Measurements from ENCODE around the gene THAP11.

- TF ChIP-seq CTCF (IDR thresholded peaks at IDR 0.05) = no peak
- TF ChIP-seq POLR2A (IDR thresholded peaks at IDR 0.05) = no peak
Observed at GRCh38 chr16:67820608-67821259, 21.4 kb upstream of the THAP11 start.

Measured in transverse colon (tissue), 3 donors.